HCT116 (cell line): ENCODE measurements around the gene PLAC8L1. TPM values are rescaled to one million over a fixed set of nuclear protein-coding genes. Genes with fewer than 3 reads are reported as not detected.

Experiments used
- ATAC-seq: fragments of 200-7000 bp; cut with Tn5 transposase; 2 replicates; pipeline ENCODE4 v1.9.1; 2020; ENCODE audit warnings: mild to moderate bottlenecking, moderate library complexity
- BruUV-seq: library from RNA; stranded (reverse); fragments of 400-500 nt; replicated peaks from 2 replicates; lab custom pipeline; 2021; lab: Mats Ljungman, UMichigan
- CTCF ChIA-PET: fragments of 300-600 bp; sonication (Branson Sonifier 250); formaldehyde crosslinking; loops from one replicate; lab custom pipeline; 2021; ENCODE audit warnings: antibody characterized with exemption; lab: Charles Lee
- POLR2A ChIA-PET: fragments of 300-600, 350-600 bp; sonication (Branson Sonifier 250); formaldehyde crosslinking; loops from one replicate; lab custom pipeline; 2021; ENCODE audit warnings: antibody characterized with exemption; lab: Charles Lee
- RAD21 ChIA-PET, 2 experiments: fragments of 300-600 bp; sonication (Branson Sonifier 250); formaldehyde crosslinking; loops; one replicate each; lab custom pipeline; 2023; ENCODE audit warnings: low total read pairs in 2 of 2; ENCODE audit not compliant: uncharacterized antibody in 2 of 2, unreplicated experiment in 2 of 2, low non-redundant PET in 1 of 2; lab: Charles Lee
- DNase-seq: peaks from one replicate; pipeline ENCODE4 v3.0.0-alpha.2; 2010; ENCODE audit warnings: low read depth, low spot score
- H2AFZ ChIP-seq: fragments of 200-600 bp; shearing (Covaris generic), sonication (generic); 2 replicates; pipeline ENCODE4 v1.6.1; 2017; ENCODE audit warnings: low read depth, mixed run types, mixed read lengths, antibody characterized with exemption, low read length; ENCODE audit not compliant: poor library complexity, severe bottlenecking
- H3K27ac ChIP-seq: 2 replicates; pipeline ENCODE4 v1.5.1; 2012; ENCODE audit warnings: low read depth, low read length
- H3K27me3 ChIP-seq: fragments of 200-600 bp; sonication (generic); 2 replicates; pipeline ENCODE4 v1.6.1; 2016; ENCODE audit warnings: mixed run types, low read length, mixed read lengths; ENCODE audit not compliant: insufficient read depth
- H3K36me3 ChIP-seq, 2 experiments: fragments of 200-500 bp in 1 of 2; fragments of 200-600 bp in 1 of 2; sonication (Bioruptor generic) in 1 of 2; sonication (generic) in 1 of 2; 2 replicates each; pipeline versions ENCODE4 v1.5.1 to v1.6.1; 2014 to 2016; ENCODE audit warnings: low read length in 2 of 2, inconsistent platforms in 1 of 2, mixed read lengths in 1 of 2, mixed run types in 1 of 2; ENCODE audit not compliant: insufficient read depth in 2 of 2, control insufficient read depth in 1 of 2
- H3K4me1 ChIP-seq, 2 experiments: fragments of 200-600 bp in 1 of 2; sonication (generic) in 1 of 2; 2 replicates each; pipeline versions ENCODE4 v1.5.1 to v1.6.1; 2012 to 2017; ENCODE audit warnings: low read length in 2 of 2, inconsistent platforms in 1 of 2, mild to moderate bottlenecking in 1 of 2, mixed read lengths in 1 of 2, mixed run types in 1 of 2, moderate library complexity in 1 of 2; ENCODE audit not compliant: insufficient read depth in 2 of 2, control insufficient read depth in 1 of 2
- H3K4me2 ChIP-seq: fragments of 200-600 bp; sonication (generic); 2 replicates; pipeline ENCODE4 v1.6.1; 2017; ENCODE audit warnings: mixed run types, low read length, mixed read lengths
- H3K4me3 ChIP-seq, 2 experiments: fragments of 200-600 bp in 1 of 2; sonication (generic) in 1 of 2; replicated peaks in 1 of 2; 2 replicates each; pipeline ENCODE4 v1.5.1; 2011 to 2016; ENCODE audit warnings: low read length in 2 of 2, control low read depth in 1 of 2, low read depth in 1 of 2, mild to moderate bottlenecking in 1 of 2, mixed read lengths in 1 of 2, mixed run types in 1 of 2
- H3K79me2 ChIP-seq: fragments of 200-600 bp; sonication (generic); 2 replicates; pipeline ENCODE4 v1.6.1; 2017; ENCODE audit warnings: mild to moderate bottlenecking, mixed run types, low read length, moderate library complexity, mixed read lengths; ENCODE audit not compliant: insufficient read depth
- H3K9ac ChIP-seq: fragments of 200-600 bp; sonication (generic); 2 replicates; pipeline ENCODE4 v1.6.1; 2016; ENCODE audit warnings: low read length, mixed read lengths
- H3K9me2 ChIP-seq: fragments of 200-600 bp; sonication (generic), shearing (Covaris generic); 2 replicates; pipeline ENCODE4 v1.6.1; 2017; ENCODE audit warnings: mixed run types, mild to moderate bottlenecking, moderate library complexity; ENCODE audit not compliant: insufficient read depth
- H3K9me3 ChIP-seq, 2 experiments: fragments of 200-500 bp in 1 of 2; fragments of 200-600 bp in 1 of 2; sonication (Bioruptor generic) in 1 of 2; sonication (generic) in 1 of 2; 2 replicates each; pipeline ENCODE4 v1.6.1; 2014 to 2017; ENCODE audit warnings: low read length in 2 of 2, mixed read lengths in 2 of 2, inconsistent platforms in 1 of 2, low read depth in 1 of 2, mild to moderate bottlenecking in 1 of 2, mixed run types in 1 of 2, moderate library complexity in 1 of 2; ENCODE audit not compliant: control insufficient read depth in 1 of 2, insufficient read depth in 1 of 2
- H4K20me1 ChIP-seq: fragments of 200-600 bp; sonication (generic), shearing (Covaris generic); 2 replicates; pipeline ENCODE4 v1.6.1; 2017; ENCODE audit warnings: mixed run types, mild to moderate bottlenecking, moderate library complexity; ENCODE audit not compliant: insufficient read depth
- EGR1 ChIP-seq: IDR thresholded peaks from 2 replicates; pipeline ENCODE4 v1.6.1; 2012; ENCODE audit warnings: low read depth
- ELF1 ChIP-seq: IDR thresholded peaks from 2 replicates; pipeline ENCODE4 v1.6.1; 2012; ENCODE audit warnings: low read depth, borderline replicate concordance
- EZH2 ChIP-seq: fragments of 200-600 bp; sonication (generic); IDR thresholded peaks from 2 replicates; pipeline ENCODE4 v1.6.1; 2017; ENCODE audit warnings: antibody characterized with exemption, mixed run types
- EZH2phosphoT487 ChIP-seq: fragments of 200-600 bp; IDR thresholded peaks from 2 replicates; pipeline ENCODE4 v1.6.1; 2018; ENCODE audit warnings: antibody characterized with exemption, borderline replicate concordance
- FOSL1 ChIP-seq: IDR thresholded peaks from 2 replicates; pipeline ENCODE4 v1.6.1; 2012; ENCODE audit warnings: low read depth
- SIN3A ChIP-seq: IDR thresholded peaks from 2 replicates; pipeline ENCODE4 v1.6.1; 2012; ENCODE audit warnings: low read depth
- SRF ChIP-seq: IDR thresholded peaks from 2 replicates; pipeline ENCODE4 v1.6.1; 2012; ENCODE audit warnings: low read depth
- ZNF274 ChIP-seq: fragments of 200-500 bp; sonication (Bioruptor generic); IDR thresholded peaks from 2 replicates; pipeline ENCODE4 v1.6.1; 2014; ENCODE audit warnings: mild to moderate bottlenecking, low read depth, low read length, inconsistent platforms
- intact Hi-C: fragments of 100-400 bp; cut with micrococcal nuclease; formaldehyde crosslinking; loops from 2 replicates; pipeline ENCODE4 v1.10.0; 2022
- total RNA-seq: library from RNA; stranded (reverse); gene quantifications from one replicate; pipeline ENCODE4 v1.2.1, GENCODE V29; 2021; ENCODE audit not compliant: unreplicated experiment
- TF ChIP-seq, protein P1 (sequence below): IDR thresholded peaks from 2 replicates; pipeline ENCODE4 v1.6.1; 2012
- TF ChIP-seq, protein P2 (sequence below): IDR thresholded peaks from 2 replicates; pipeline ENCODE4 v1.6.1; 2011; ENCODE audit warnings: mild to moderate bottlenecking, low read length, moderate library complexity; ENCODE audit not compliant: insufficient replicate concordance; ENCODE audit errors: extremely low read depth
- TF ChIP-seq, protein P3 (sequence below), 3 experiments: fragments of 200-600 bp in 1 of 3; sonication (generic) in 1 of 3; IDR thresholded peaks in 2 of 3; conservative IDR thresholded peaks in 1 of 3; 2 replicates each; pipeline ENCODE4 v1.5.1; 2012 to 2017; ENCODE audit warnings: low read depth in 2 of 3, low read length in 2 of 3, antibody characterized with exemption in 1 of 3, borderline replicate concordance in 1 of 3, control low read depth in 1 of 3, mild to moderate bottlenecking in 1 of 3, mixed read lengths in 1 of 3, mixed run types in 1 of 3, moderate library complexity in 1 of 3; ENCODE audit not compliant: insufficient read depth in 1 of 3

The PLAC8L1 gene
- total RNA-seq, 1 experiment from 2014 or later = 2.6 TPM

DNA sequence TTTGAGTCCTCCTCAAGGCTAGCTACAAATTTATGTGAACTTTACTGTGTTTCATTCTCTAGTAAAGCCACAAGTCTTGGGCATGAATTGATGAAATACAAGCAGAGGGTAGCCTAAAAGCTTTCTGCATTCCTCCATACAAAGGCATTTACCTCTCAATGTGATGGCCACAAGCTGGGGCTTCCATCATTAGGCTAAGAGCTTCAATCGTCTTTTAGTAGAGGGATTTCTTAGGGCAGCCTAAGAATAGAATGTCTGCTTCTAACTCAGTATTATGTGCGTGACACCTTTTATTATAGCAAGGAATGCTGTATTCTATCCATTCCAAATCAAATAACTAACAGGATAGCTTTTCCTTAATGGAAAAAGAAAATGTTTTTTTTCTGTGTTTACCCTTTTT is 3.7 kb downstream of the PLAC8L1 start:
- no peak overlapping the region for H3K27ac ChIP-seq
- ChIA-PET CTCF (no interaction called here), RAD21 (no interaction called here), POLR2A (no interaction called here)
- no peak for DNase-seq
- no peak overlapping the region for H3K4me2 ChIP-seq
- H3K4me3 ChIP-seq = no peak overlapping the region
- no peak for ATAC-seq
- H3K79me2 ChIP-seq = no peaks in the 10 kb centered on the region
- no peaks in the 10 kb centered on the region for H3K9me3 ChIP-seq
- H3K4me1 ChIP-seq = no peaks in the 10 kb centered on the region
- no peaks in the 10 kb centered on the region; a peak in 1 of 4 replicates for H3K36me3 ChIP-seq
- no TSS peak for BruUV-seq
- H3K9me2 ChIP-seq = no peaks in the 10 kb centered on the region
- H2AFZ ChIP-seq = no peak overlapping the region
- no peaks in the 10 kb centered on the region for H3K27me3 ChIP-seq
- intact Hi-C loops = no loop called here
- H4K20me1 ChIP-seq = no peaks in the 10 kb centered on the region
- TF ChIP-seq, protein P1, sequence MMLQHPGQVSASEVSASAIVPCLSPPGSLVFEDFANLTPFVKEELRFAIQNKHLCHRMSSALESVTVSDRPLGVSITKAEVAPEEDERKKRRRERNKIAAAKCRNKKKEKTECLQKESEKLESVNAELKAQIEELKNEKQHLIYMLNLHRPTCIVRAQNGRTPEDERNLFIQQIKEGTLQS = no peak
- TF ChIP-seq, protein P2, sequence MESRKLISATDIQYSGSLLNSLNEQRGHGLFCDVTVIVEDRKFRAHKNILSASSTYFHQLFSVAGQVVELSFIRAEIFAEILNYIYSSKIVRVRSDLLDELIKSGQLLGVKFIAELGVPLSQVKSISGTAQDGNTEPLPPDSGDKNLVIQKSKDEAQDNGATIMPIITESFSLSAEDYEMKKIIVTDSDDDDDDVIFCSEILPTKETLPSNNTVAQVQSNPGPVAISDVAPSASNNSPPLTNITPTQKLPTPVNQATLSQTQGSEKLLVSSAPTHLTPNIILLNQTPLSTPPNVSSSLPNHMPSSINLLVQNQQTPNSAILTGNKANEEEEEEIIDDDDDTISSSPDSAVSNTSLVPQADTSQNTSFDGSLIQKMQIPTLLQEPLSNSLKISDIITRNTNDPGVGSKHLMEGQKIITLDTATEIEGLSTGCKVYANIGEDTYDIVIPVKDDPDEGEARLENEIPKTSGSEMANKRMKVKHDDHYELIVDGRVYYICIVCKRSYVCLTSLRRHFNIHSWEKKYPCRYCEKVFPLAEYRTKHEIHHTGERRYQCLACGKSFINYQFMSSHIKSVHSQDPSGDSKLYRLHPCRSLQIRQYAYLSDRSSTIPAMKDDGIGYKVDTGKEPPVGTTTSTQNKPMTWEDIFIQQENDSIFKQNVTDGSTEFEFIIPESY = no peak
- TF ChIP-seq FOSL1 (no peak), EZH2phosphoT487 (no peak), EGR1 (no peak), SRF (no peak), ELF1 (no peak), EZH2 (no peak), SIN3A (no peak), ZNF274 (no peak)
- TF ChIP-seq, protein P3, sequence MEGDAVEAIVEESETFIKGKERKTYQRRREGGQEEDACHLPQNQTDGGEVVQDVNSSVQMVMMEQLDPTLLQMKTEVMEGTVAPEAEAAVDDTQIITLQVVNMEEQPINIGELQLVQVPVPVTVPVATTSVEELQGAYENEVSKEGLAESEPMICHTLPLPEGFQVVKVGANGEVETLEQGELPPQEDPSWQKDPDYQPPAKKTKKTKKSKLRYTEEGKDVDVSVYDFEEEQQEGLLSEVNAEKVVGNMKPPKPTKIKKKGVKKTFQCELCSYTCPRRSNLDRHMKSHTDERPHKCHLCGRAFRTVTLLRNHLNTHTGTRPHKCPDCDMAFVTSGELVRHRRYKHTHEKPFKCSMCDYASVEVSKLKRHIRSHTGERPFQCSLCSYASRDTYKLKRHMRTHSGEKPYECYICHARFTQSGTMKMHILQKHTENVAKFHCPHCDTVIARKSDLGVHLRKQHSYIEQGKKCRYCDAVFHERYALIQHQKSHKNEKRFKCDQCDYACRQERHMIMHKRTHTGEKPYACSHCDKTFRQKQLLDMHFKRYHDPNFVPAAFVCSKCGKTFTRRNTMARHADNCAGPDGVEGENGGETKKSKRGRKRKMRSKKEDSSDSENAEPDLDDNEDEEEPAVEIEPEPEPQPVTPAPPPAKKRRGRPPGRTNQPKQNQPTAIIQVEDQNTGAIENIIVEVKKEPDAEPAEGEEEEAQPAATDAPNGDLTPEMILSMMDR (IDR thresholded peaks at IDR 0.05 in 2 of 3, conservative IDR thresholded peaks at IDR 0.05 in 1 of 3; ENCODE audit: borderline replicate concordance in 1 of 3, insufficient read depth in 1 of 3, low read depth in 2 of 3, low read length in 2 of 3) = no peak
- H3K9ac ChIP-seq = no peak overlapping the region
